IPS-18c (cell line): ENCODE results near the gene ABCA8.
"Not testable (repeated sequence)": the region's sequence is repeated elsewhere in the genome, so short reads cannot be mapped to it uniquely, and the experiment has no call there.

Experiments used
- H3K4me3 ChIP-seq: 2 replicates; pipeline ENCODE4 v1.7.0; 2013; ENCODE audit warnings: low read depth, mild to moderate bottlenecking, low read length, moderate library complexity; ENCODE audit not compliant: insufficient read depth
- H3K9me3 ChIP-seq: one replicate; pipeline ENCODE4 v1.6.1; 2013; ENCODE audit warnings: mild to moderate bottlenecking, low read length, moderate library complexity; ENCODE audit not compliant: control insufficient read depth, insufficient read depth

Gene ABCA8

DNA sequence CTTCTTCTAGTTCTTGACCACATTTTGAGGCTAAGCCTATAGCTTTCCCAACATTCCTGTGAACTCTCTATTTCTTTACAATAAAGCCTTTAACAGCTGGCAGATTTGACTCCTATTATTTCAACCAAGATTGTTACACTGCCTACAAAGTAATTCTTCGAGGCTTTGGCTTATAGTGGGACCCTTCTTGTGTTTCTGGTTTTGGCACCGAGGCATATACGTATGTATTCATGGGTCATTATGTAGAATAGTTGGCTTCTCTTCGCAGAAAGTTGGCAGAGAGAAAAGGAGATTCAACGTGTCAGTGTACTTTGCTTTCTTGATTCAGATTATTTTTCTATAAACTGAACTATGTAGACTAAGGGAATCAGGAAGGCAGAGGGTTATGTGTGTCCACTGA, 102.2 kb downstream of the ABCA8 start:
- Histone ChIP-seq H3K4me3 (no peak overlapping the region), H3K9me3 (peaks cover 2% of the 10 kb centered on the region)

DNA sequence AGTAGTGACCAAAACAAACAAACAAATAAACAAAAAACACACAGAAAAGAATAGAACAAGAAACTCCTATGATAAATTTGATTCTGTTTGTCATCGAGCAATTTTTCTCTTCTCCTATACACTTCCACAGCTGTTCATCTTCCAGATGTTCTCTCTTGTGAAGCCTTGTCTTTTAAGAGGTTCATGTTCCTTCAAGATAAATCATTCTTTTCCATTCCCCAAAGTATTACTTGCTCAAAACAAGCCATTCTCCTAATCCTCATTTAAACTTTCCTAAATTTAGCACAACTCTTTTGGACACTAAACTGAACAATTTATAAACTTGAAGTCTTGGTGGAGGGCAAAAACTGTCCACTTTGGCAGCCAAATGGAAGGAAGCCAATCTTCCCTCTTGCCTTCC, 103.3 kb downstream of the ABCA8 start:
- Histone ChIP-seq H3K4me3 (no peak overlapping the region), H3K9me3 (peaks cover 2% of the 10 kb centered on the region)

DNA sequence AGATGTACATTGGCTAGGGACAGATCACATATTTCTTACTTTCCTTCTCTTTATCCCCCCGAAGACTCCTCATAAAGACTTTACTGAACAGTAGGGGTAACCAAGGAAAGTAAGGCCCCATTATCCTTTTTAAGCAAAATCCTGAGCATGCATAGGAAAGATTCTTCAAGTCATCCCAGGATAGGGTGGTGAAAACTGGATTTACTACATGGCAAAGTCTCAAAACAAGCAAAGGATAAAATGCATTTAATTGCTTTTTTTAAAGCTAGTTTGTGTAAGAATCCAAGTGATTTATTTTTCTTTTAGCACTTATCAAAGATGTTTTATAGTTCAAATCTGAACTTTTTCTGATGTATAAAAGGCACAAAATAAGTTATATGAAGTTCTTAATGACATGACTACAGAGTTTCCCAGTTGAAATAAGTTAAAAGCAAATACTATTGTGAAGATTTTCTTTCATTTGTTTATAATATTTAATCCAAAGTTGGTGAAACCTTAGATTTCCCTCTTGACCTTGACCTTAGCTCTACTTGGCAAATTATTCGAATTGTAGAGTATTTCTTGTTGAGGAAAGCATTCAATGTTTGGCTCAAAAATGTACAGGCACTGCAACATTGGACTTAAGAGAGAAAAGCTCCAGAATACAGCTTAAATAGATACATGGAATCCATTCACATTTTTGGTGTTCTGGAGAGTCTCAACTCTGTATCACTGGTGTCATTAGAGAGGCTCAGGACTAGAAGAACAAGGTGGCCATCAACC, 104.3 kb downstream of the ABCA8 start:
- Histone ChIP-seq H3K4me3 (no peak overlapping the region), H3K9me3 (no peaks in the 10 kb centered on the region)

DNA sequence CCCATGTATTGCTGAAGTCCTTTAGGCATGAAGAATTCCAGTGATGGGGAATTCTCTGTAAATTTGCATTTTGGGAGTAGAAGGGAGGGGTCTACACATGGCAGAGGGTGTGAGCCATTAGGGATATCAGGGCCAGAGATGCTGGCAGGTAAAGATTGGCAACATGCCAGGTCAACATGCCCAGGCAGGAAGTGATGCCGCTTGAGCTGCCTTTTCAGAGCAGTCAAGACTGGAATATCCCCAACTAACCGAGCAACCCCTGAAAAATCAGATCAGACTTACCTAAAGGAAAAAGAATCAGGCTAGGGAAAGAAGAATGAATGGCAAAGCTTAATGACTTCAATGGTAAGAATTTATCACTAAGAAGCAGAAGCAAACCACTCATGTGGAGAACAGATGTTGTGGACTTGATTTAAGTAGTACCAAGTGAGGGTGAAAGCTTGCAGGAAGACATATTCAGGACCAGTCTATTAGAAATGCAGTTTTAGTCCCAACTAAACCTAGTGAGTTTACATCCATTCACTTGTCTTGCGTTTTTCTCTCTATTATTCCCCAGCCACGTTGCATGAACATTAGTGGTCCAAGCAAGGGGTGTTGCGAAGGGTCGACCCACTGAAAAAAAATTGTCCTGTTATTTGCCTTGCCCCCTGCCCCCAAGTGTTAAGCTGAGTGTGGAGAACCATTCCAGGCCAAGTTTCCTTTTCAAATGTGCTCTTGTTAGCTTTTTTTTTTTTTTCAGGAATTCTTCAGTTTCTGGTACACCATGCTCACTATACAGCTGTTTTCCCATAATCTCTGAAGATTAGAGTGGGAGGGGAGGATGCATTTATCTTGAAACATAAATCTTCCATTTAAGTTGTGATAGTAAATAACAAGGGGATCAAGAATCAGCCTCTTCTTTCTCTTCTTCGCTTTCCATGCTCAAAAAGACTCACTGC, 105.2 kb downstream of the ABCA8 start:
- H3K9me3 ChIP-seq: no peaks in the 10 kb centered on the region
- no peak overlapping the region for H3K4me3 ChIP-seq

DNA sequence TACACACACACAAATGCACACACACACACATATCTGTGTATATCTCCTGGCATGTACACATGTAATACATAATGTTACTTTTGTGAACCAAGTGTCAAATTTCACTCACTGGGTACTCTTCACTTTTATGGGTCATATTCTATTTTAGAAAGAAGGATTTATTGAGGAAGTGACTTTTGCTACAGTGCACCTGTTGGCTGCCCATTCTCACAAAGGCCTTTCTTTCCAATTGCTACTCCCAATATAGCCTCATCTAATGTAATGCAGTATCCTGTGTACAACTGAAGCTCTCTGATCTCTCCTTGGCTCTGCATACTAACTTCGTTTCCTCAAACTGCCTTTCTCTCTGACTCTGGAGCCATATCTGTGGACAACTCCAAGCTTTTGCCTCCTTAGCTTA, 107.5 kb downstream of the ABCA8 start:
- no peaks in the 10 kb centered on the region for H3K9me3 ChIP-seq
- H3K4me3 ChIP-seq: no peak overlapping the region

DNA sequence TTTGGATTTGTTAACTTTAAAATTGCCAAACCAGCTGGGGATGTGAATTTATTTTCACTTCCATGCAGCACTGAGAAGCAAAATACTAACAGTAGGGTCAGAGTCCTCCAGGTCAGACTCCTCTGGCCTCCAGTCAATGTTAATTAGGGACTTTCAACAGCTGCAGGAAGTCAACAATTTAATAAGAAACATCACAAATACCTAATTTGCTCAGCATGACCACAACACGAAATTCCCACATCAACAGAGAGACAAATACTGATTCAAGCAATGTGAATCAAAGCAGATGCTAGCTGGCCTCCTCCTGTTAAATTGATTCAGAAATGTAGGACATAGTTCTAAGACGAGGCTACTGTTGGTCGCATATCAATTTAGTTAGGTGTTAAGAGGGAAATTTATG, 111.7 kb downstream of the ABCA8 start:
- Histone ChIP-seq H3K9me3 (no peaks in the 10 kb centered on the region), H3K4me3 (no peak overlapping the region)

DNA sequence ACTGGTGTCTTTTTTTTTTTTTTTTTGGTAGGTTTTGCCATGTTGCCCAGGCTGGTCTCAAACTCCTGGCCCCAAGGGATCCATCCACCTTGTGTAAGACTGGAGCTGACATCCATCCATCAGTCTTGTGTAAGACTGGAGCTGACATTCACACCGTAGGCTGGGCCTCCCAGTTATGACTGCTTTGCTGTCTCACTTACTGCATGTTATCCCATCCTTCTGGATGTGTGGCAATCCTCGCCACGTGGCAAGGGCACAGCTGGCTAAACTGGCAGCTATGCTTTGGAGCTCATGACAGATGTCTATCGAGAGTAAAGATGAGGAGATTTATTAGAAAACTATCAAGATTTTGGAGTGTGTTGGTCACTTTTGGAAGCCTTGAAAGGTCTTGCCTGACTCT, 115.1 kb downstream of the ABCA8 start:
- H3K4me3 ChIP-seq: no peak overlapping the region
- H3K9me3 ChIP-seq: no peaks in the 10 kb centered on the region

DNA sequence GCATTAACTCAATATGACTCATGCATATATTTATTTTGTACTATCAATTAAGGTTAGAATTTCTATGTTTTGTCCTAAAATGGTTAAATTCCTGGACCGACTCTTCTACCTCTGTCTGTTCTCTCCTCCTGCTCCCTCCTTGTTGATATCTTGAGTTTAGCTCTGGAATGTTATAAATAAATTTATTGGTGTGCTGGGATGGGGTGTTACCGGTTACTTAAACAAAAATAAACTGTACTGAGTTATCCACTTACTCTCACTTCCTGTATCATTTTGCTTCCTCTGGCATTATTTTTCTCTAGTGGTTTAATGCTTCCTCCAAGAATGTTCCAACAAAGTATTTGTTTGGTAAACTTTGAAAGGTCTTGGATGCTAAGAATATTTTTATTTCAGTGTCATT, 120.1 kb downstream of the ABCA8 start:
- no peak overlapping the region for H3K4me3 ChIP-seq
- H3K9me3 ChIP-seq: no peaks in the 10 kb centered on the region

DNA sequence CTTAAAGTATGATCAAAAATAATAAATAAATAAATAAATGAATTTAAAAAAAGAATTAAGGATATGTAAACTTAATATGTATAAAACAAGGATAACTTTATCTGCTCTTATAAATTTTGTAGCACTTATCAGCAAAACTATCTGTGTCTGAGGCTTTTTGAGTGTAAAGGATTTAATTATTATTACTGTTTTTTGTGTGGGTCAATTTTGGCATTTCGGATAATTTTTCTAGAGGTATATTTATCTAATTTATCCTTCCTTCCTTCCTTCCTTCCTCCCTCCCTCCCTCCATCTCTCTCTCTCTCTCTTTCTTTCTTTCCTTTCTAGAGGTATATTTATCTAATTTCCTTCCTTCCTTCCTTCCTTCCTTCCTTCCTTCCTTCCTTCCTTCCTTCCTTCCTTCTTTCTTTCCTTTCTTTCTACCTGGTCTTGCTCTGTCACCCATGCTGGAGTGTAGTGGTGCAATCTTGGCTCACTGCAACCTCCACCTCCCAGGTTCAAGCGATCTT, 120.8 kb downstream of the ABCA8 start:
- no peaks in the 10 kb centered on the region for H3K9me3 ChIP-seq
- H3K4me3 ChIP-seq: no peak overlapping the region

DNA sequence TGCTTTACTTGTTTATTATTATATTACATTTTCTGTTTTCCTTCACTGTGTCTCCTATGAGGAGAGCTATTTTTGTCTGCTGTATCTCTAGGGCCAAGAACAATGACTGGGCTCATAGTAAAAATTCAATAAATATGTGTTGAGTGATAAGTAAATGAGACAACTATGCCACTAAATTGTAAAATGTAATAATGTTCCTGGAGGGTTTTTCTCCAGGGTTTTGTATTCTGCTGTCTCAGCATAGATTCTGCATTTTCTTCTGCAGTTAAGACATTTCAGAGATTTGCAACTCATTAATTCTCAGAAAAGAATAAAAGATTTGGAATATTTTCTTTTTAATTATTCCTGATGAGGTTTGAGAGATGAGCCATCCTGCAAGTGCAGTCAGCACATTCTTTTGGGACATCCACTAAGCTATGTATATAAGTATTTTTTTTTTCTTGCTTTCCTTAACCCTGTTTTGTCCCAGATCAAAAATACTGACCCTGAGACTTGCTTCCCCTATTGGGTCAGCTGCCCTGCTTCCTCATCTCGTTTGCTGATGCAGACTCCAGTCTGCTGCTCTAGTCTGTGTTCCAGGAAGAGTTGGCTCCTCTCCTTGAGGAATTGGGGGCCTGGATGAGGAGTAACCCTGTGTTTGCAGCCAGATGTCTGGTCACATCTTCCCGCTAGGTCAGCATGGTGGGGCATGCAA, 122.9 kb downstream of the ABCA8 start:
- Histone ChIP-seq H3K9me3 (no peaks in the 10 kb centered on the region), H3K4me3 (no peak overlapping the region)

DNA sequence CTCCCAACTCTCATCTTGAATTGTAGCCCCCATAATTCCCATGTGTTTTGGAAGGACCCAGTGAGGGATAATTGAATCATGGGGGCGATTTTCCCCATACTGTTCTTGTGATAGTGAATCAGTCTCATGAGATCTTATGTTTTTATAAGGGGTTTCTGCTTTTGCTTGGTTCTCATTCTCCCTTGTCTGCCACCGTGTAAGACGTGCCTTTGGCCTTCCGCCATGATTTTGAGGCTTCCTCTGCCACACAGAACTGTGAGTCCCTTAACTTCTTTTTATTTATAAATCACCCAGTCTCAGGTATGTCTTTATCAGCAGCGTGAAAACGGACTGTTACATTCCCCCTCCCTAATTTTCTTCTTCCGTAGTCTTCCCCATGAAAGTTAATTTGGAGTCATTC, 124.0 kb downstream of the ABCA8 start:
- no peak overlapping the region for H3K4me3 ChIP-seq
- H3K9me3 ChIP-seq: no peaks in the 10 kb centered on the region

DNA sequence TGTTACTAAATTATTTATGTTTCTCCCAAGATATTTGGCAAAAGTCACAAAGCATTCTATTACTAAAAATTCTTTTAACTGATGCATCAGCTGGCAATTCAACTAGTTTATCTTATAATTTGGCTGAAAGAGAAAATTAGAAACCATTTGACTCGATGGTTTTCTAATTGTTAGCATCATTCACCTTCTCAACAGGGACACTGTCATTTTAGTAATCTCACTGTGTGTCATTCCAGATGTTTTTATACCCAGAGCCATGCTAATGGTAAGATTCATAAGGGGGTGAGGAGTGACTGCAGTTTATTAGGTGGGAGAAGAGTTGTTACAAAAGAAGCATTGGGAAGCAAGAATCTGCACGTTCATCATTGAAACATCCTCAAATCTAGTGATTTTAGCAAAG, 124.9 kb downstream of the ABCA8 start:
- Histone ChIP-seq H3K9me3 (no peaks in the 10 kb centered on the region), H3K4me3 (no peak overlapping the region)

DNA sequence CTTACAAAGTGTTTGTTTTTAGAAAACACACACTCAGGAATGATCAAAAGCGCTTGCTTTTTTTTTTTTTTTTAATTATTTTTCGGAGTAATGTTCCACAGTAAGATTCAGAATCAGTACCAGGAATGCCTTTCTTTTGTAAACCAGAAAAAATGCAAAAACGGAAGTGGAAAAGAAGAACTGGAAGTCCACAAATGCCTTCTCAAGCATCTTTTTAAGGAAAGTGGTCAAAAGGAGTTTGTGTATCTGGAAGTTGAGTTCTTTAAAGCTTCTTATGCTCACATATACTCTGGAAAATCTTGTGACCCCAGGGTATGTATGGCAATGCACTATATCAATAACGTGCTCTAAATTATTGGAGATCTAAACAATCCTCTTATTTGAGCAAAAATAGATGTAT, 126.0 kb downstream of the ABCA8 start:
- no peak overlapping the region for H3K4me3 ChIP-seq

DNA sequence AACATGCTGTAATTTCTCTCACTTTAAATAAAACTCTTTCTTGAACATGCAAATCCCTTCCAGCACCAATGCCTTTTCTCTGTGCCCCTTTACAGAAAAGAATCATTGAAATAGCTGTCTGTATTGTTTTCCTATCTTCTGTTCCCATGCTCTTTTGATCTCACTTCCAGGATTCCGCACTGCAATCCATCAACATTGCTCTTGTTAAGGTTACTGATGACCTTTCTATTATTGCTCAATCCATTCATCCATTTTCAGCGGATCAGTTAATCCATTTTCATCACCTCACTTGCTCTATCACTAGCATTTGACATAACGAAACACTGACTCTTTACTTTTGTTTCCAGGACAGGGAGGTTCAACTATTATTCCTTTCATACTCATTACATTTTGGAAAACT, 130.5 kb downstream of the ABCA8 start:
- no peak overlapping the region for H3K4me3 ChIP-seq

More for the DNA sequence above, 126.0 kb downstream of the ABCA8 start:
- H3K9me3 ChIP-seq: no peaks in the 10 kb centered on the region

DNA sequence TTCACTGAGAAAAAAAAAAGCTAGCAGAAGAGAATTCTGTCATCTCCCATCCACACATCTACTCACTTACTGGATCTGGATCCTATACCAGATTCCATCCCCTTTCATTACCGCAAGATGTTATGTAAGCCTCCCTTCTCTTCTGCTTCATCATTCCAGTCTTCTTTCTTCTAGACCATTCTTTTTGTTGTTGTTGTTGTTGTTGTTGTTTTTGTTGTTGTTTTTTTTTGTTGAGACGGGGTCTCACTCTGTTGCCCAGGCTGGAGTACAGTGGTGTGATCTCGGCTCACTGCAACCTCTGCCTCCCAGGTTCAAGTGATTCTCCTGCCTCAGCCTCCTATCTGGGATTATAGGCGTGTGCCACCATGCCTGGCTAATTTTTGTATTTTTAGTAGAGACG, 131.0 kb downstream of the ABCA8 start:
- H3K9me3 ChIP-seq, H3K4me3 ChIP-seq: not testable (repeated sequence)

More for the DNA sequence above, 130.5 kb downstream of the ABCA8 start:
- no peaks in the 10 kb centered on the region for H3K9me3 ChIP-seq

DNA sequence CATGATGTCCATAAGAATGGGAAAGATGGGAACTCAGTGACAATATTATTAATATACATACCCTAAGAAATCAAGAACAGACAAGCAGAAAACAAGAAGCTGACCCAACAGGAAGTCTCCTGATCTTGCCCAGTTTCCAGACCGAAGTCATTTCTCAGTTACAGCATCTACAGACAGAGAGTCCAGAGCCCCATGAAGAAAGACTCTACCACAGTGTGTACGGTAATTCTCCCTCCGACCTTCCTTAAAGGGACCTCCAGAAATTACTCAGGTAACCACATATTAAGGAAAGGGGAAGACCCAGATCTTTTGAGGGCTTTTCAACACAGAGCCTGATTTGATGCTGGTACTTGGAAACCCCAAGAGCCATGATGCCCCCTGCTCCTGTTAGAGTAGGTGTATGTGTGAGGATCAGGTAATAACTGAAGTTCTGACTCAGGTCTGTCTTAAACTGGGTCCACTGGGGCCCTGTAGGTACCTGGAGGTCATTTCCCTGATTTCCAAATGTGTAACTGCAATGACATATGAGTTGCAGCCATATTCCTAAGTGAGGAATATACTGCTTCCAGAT, 132.4 kb downstream of the ABCA8 start:
- H3K4me3 ChIP-seq: no peak overlapping the region
- H3K9me3 ChIP-seq: no peaks in the 10 kb centered on the region
